Measurements from ENCODE around the gene OSR1. TPM values are rescaled to one million over a fixed set of nuclear protein-coding genes. Genes with fewer than 3 reads are reported as not detected.

OSR1 gene
- total and polyA plus RNA-seq, 4 donors = 0.14 to 0.70 (median 0.17) TPM; not detected in 1

DNA sequence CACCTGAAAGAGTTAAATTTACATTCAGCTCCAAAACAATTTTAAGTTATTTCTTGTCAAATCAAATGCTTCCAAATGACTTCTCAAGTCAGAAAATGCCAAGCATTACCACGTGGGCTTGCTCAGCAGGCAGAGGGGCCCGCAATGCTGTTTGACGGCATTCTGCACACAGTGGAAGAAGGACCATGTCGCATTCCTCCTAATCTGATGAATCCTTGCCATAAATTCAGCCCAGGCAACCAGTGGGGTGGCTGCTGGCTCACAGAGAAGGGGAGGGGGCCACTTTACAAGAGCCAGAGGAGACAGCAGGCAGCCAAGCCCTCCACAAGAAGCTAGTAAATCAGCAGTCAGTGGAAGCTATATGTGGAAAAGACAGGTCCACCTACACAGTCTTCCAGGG lies 56.7 kb downstream of the OSR1 start:
- Histone ChIP-seq H3K27ac (ENCODE audit: low read depth in 1 of 2, low read length in 2 of 2) (no peak overlapping the region), H3K36me3 (ENCODE audit: control insufficient read depth in 4 of 4, insufficient read depth in 3 of 4, low read depth in 1 of 4, low read length in 3 of 4) (no peaks in the 10 kb centered on the region), H3K4me3 (ENCODE audit: low read depth in 1 of 3, low read length in 3 of 3) (no peak overlapping the region), H3K9me3 (ENCODE audit: control insufficient read depth in 4 of 4, low read length in 3 of 4) (no peaks in the 10 kb centered on the region), H3K27me3 (ENCODE audit: control insufficient read depth in 4 of 4, insufficient read depth in 4 of 4, low read length in 3 of 4) (no peaks in the 10 kb centered on the region), H3K4me1 (ENCODE audit: control insufficient read depth in 4 of 4, insufficient read depth in 4 of 4, low read length in 3 of 4) (no peaks in the 10 kb centered on the region), H3K9ac (ENCODE audit: low read depth in 1 of 2, low read length in 2 of 2) (no peak overlapping the region)
- TF ChIP-seq EGR1 (IDR thresholded peaks at IDR 0.05; ENCODE audit: low read depth in 2 of 2) = no peak
- no peak for TF ChIP-seq FOXA1 (IDR thresholded peaks at IDR 0.05)
- no peak for TF ChIP-seq HNF4G (IDR thresholded peaks at IDR 0.05)
- TF ChIP-seq JUND (IDR thresholded peaks at IDR 0.05) = no peak
- TF ChIP-seq NR2F2 (IDR thresholded peaks at IDR 0.05) = no peak
- TF ChIP-seq, protein P1, sequence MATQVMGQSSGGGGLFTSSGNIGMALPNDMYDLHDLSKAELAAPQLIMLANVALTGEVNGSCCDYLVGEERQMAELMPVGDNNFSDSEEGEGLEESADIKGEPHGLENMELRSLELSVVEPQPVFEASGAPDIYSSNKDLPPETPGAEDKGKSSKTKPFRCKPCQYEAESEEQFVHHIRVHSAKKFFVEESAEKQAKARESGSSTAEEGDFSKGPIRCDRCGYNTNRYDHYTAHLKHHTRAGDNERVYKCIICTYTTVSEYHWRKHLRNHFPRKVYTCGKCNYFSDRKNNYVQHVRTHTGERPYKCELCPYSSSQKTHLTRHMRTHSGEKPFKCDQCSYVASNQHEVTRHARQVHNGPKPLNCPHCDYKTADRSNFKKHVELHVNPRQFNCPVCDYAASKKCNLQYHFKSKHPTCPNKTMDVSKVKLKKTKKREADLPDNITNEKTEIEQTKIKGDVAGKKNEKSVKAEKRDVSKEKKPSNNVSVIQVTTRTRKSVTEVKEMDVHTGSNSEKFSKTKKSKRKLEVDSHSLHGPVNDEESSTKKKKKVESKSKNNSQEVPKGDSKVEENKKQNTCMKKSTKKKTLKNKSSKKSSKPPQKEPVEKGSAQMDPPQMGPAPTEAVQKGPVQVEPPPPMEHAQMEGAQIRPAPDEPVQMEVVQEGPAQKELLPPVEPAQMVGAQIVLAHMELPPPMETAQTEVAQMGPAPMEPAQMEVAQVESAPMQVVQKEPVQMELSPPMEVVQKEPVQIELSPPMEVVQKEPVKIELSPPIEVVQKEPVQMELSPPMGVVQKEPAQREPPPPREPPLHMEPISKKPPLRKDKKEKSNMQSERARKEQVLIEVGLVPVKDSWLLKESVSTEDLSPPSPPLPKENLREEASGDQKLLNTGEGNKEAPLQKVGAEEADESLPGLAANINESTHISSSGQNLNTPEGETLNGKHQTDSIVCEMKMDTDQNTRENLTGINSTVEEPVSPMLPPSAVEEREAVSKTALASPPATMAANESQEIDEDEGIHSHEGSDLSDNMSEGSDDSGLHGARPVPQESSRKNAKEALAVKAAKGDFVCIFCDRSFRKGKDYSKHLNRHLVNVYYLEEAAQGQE (IDR thresholded peaks at IDR 0.05) = no peak
- no peak for TF ChIP-seq TAF1 (conservative IDR thresholded peaks at IDR 0.05)
- no peak for TF ChIP-seq RAD21 (IDR thresholded peaks at IDR 0.05)
- TF ChIP-seq FOXA2 (IDR thresholded peaks at IDR 0.05) = no peak
- TF ChIP-seq, protein P2, sequence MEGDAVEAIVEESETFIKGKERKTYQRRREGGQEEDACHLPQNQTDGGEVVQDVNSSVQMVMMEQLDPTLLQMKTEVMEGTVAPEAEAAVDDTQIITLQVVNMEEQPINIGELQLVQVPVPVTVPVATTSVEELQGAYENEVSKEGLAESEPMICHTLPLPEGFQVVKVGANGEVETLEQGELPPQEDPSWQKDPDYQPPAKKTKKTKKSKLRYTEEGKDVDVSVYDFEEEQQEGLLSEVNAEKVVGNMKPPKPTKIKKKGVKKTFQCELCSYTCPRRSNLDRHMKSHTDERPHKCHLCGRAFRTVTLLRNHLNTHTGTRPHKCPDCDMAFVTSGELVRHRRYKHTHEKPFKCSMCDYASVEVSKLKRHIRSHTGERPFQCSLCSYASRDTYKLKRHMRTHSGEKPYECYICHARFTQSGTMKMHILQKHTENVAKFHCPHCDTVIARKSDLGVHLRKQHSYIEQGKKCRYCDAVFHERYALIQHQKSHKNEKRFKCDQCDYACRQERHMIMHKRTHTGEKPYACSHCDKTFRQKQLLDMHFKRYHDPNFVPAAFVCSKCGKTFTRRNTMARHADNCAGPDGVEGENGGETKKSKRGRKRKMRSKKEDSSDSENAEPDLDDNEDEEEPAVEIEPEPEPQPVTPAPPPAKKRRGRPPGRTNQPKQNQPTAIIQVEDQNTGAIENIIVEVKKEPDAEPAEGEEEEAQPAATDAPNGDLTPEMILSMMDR (IDR thresholded peaks at IDR 0.05; ENCODE audit: low read depth, low read length, missing input control) = no peak
- no peak for TF ChIP-seq HNF4A (conservative IDR thresholded peaks at IDR 0.05)
- no peak for TF ChIP-seq RXRA (IDR thresholded peaks at IDR 0.05)
- TF ChIP-seq GABPA (IDR thresholded peaks at IDR 0.05 in 1 of 2, conservative IDR thresholded peaks at IDR 0.05 in 1 of 2) = no peak
- TF ChIP-seq, protein P3, sequence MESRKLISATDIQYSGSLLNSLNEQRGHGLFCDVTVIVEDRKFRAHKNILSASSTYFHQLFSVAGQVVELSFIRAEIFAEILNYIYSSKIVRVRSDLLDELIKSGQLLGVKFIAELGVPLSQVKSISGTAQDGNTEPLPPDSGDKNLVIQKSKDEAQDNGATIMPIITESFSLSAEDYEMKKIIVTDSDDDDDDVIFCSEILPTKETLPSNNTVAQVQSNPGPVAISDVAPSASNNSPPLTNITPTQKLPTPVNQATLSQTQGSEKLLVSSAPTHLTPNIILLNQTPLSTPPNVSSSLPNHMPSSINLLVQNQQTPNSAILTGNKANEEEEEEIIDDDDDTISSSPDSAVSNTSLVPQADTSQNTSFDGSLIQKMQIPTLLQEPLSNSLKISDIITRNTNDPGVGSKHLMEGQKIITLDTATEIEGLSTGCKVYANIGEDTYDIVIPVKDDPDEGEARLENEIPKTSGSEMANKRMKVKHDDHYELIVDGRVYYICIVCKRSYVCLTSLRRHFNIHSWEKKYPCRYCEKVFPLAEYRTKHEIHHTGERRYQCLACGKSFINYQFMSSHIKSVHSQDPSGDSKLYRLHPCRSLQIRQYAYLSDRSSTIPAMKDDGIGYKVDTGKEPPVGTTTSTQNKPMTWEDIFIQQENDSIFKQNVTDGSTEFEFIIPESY (IDR thresholded peaks at IDR 0.05) = no peak
- TF ChIP-seq SP1 (IDR thresholded peaks at IDR 0.05) = no peak
- TF ChIP-seq, protein P4, sequence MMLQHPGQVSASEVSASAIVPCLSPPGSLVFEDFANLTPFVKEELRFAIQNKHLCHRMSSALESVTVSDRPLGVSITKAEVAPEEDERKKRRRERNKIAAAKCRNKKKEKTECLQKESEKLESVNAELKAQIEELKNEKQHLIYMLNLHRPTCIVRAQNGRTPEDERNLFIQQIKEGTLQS (IDR thresholded peaks at IDR 0.05) = no peak
- TF ChIP-seq YY1 (IDR thresholded peaks at IDR 0.05) = no peak
- TF ChIP-seq, protein P5, sequence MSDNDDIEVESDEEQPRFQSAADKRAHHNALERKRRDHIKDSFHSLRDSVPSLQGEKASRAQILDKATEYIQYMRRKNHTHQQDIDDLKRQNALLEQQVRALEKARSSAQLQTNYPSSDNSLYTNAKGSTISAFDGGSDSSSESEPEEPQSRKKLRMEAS (IDR thresholded peaks at IDR 0.05) = no peak
- DNase-seq (ENCODE audit: low spot score) = no peak
- 80% methylated on average over 4 of the region's 4 CpGs for WGBS

Small RNA genes lying within 50 kb of the gene (small RNA-seq; reads per million reads assigned to genes)
- 0.07 reads per million for gene MIR4757
